ENCODE results near the gene C2CD4B.

GRCh38 chr15:62124176-62124972 lies 40.7 kb downstream of the C2CD4B start:
- no peak for TF ChIP-seq POLR2A (IDR thresholded peaks at IDR 0.05)
- TF ChIP-seq, protein P1, sequence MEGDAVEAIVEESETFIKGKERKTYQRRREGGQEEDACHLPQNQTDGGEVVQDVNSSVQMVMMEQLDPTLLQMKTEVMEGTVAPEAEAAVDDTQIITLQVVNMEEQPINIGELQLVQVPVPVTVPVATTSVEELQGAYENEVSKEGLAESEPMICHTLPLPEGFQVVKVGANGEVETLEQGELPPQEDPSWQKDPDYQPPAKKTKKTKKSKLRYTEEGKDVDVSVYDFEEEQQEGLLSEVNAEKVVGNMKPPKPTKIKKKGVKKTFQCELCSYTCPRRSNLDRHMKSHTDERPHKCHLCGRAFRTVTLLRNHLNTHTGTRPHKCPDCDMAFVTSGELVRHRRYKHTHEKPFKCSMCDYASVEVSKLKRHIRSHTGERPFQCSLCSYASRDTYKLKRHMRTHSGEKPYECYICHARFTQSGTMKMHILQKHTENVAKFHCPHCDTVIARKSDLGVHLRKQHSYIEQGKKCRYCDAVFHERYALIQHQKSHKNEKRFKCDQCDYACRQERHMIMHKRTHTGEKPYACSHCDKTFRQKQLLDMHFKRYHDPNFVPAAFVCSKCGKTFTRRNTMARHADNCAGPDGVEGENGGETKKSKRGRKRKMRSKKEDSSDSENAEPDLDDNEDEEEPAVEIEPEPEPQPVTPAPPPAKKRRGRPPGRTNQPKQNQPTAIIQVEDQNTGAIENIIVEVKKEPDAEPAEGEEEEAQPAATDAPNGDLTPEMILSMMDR (IDR thresholded peaks at IDR 0.05) = no peak

All from stomach (tissue), 4 donors.